ENCODE results near the gene GPATCH4.
"Not testable (repeated sequence)": the region's sequence is repeated elsewhere in the genome, so short reads cannot be mapped to it uniquely, and the experiment has no call there.

The GPATCH4 gene

DNA sequence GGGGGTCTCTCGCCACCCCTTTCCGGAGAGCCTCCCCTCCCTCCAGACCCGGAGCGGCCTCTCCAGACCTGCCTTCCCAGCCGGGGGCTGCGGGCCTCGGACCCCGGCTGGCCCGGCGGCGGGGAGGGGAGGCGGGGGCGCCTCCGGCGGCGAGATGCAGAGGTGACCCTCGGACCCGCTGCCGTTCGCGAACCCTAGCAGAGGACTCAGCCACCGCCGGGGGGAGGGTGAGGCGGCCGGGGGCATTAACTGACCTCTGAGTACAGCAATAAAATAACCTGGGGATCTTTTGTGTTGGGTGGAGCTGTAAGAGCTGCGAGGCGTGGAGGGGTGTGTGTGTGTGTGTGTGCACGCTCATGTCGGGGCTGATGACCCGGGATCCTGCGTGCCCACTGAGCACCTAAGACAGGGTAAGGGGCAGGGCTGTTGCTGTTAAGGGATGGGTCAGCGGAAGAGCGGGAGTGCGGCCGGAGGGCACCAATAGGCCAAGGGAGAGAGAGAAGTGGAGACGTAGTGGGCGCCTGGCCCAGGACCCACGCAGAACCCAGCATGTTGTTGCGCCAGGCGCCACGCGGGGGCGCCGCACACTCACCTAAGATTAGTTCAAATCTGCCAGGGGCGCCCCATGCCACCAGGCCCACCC is 24.3 kb upstream of the GPATCH4 start:
- peak; percentile 68 to 74 for DNase-seq

DNA sequence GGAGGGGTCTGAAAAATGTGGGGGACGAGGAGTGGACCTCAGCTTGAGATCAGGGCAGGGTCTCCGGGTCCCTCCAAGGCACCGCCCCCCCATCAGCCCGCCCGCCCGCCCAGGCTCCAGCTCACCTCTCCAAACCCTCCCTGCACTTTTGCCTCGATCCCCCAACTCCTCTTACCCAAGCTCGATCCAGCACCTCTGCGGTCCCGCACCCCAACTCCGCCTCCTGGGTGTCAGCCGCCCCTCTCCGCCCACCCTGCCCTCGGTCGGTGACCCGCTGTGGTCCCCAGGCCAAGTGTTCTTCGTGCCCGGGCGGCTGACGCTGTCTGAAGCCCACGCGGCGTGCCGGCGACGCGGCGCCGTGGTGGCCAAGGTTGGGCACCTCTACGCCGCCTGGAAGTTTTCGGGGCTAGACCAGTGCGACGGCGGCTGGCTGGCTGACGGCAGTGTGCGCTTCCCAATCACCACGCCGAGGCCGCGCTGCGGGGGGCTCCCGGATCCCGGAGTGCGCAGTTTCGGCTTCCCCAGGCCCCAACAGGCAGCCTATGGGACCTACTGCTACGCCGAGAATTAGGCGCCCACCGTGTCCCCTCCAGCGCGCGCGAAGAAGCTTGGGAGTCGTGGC is 23.6 kb upstream of the GPATCH4 start:
- DNase-seq: no peak

- peak; percentile 59 to 69 for DNase-seq
Measured at GRCh38 chr1:156623946-156624813, 22.9 kb upstream of the GPATCH4 start.

- no peak for DNase-seq
Measured at GRCh38 chr1:156622581-156623297, 21.5 kb upstream of the GPATCH4 start.

DNA sequence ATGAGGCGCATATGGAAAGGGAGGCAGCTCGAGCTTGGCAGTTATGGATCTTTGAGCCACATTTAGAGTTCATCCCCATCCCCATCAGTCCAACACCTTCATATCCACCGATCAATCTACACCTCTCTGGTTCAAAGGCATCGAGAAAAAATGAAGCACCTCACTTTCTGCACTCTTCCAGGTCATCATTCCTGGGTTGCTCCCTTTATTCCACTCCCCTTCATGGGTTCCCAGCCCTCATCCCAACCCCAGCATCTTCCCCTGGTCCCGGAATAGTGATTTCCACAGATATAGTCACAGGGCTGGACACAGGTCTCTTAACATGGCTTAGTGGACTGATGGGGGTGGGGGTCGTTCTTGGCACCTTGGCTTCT is 18.3 kb upstream of the GPATCH4 start:
- DNase-seq: no peak

GRCh38 chr1:156618853-156619581 is 17.7 kb upstream of the GPATCH4 start, which contains the start of gene HAPLN2:
Gene HAPLN2 (plus strand): TSS chr1:156619415. CDS start chr1:156623491, 4,076 bp downstream.
- peak in 1 of 2 experiments; percentile 29 for DNase-seq

DNA sequence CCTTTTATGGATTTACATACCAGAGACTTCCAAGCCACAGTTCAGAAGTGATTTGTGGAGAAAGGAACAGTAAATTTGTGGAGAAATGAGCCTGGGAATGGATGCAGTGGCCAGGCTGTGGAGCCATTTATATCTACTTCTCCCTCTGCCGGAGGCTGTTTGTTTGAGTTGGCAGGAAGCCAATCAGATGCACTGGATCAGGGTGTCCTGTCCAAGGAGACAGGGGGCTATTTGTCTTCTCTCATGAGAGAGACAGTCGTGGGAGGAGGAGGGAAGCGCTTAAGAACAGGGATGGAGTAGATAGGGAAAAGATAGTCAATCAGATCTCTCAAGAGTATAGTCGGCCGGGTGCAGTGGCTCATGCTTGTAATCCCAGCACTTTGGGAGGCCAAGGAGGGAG is 15.2 kb upstream of the GPATCH4 start:
- no peak for DNase-seq

- DNase-seq: no peak
Measured at GRCh38 chr1:156615946-156616345, 14.7 kb upstream of the GPATCH4 start.

- DNase-seq: no peak
Measured at GRCh38 chr1:156612666-156613065, 11.4 kb upstream of the GPATCH4 start.

DNA sequence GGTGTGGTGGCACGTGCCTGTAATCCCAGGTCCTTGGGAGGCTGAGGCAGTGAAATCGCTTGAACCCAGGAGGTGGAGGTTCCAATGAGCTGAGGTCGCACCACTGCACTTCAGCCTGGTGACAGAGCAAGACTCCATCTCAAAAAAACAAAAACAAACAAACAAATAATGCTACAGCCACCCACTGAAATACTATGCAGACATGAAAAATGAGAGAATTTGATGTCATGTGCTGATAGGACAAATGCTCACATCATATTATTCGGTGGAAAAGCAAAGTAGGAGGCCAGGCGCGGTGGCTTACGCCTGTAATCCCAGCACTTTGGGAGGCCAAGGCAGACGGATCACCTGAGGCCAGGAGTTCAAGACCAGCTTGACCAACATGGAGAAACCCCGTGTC is 8.8 kb upstream of the GPATCH4 start:
- DNase-seq: not testable (repeated sequence)

- peak; percentile 59 to 70 for DNase-seq
Measured at GRCh38 chr1:156608981-156609380, 7.7 kb upstream of the GPATCH4 start.

DNA sequence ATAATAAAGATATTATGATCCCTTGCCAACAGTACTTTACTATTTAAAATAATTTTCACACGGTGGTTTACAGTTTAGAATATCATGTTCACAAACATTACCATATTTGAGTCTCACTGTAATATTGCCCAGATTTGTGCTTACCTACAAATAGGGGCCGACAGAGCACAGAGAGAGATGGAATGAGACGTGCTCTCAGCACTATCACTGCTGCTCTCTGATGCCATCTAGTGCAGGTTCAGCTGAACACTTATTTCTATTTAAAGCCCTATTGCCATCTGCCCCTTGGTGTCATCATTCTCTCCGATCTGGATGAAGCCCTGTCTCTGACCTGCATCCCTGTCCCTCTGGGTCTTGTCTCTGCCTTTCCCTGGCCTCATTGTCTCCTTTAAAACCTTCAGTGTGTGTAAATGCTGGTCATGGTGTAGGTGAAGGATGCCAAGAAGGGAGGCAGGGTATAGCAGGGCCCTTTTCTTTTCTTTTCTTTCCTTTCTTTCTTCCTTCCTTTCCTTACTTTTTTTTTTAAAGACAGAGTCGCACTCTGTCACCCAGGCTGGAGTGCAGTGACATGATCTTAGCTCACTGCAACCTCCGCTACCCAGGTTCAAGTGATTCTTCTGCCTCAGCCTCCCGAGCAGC is 6.9 kb upstream of the GPATCH4 start:
- peak; percentile 48 to 66 for DNase-seq

DNA sequence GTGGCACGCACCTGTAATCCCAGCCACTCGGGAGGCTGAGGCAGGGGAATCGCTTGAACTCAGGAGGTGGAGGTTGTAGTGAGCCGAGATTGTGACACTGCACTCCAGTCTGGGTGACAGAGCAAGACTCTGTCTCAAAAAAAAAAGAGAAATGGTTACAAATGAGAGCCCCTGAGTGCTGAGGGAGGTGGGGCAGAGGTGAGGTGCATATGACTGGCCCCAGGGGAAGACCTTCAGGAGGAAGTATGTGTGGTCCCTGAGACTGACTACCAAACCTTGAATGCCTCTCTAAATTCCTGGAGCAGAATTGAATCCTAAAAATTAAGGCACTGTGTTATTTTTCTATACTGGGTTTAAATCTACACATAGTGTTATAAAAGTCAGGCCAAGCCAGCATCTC is 6.1 kb upstream of the GPATCH4 start:
- not testable (repeated sequence) for DNase-seq

GRCh38 chr1:156602557-156602993 is 1.3 kb upstream of the GPATCH4 start:
- DNase-seq: peak in 1 of 2 experiments; percentile 22

GRCh38 chr1:156601892-156602291 is 613 bp upstream of the GPATCH4 start:
- peak; percentile 16 to 17 for DNase-seq

GRCh38 chr1:156600733-156601121 is 552 bp downstream of the GPATCH4 start:
- peak; percentile 29 to 32 for DNase-seq

DNA sequence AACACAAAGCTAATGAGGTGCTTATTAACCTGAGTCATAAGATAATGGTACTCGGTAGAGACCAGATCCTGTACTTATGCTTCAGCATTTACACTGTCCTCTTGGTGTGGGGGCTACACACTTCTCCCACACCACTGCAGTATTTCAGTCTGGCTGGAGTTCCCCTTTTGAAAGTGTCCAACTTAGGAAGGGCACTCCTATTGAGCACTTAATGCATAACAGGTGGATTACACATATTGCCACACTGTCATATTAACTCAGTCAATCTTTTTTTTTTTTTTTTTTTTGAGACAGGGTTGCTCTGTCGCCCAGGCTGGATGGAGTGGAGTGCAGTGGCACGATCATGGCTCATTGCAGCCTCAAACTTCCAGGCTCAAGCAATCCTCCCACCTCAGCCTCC is 1.5 kb downstream of the GPATCH4 start:
- no peak for DNase-seq

DNA sequence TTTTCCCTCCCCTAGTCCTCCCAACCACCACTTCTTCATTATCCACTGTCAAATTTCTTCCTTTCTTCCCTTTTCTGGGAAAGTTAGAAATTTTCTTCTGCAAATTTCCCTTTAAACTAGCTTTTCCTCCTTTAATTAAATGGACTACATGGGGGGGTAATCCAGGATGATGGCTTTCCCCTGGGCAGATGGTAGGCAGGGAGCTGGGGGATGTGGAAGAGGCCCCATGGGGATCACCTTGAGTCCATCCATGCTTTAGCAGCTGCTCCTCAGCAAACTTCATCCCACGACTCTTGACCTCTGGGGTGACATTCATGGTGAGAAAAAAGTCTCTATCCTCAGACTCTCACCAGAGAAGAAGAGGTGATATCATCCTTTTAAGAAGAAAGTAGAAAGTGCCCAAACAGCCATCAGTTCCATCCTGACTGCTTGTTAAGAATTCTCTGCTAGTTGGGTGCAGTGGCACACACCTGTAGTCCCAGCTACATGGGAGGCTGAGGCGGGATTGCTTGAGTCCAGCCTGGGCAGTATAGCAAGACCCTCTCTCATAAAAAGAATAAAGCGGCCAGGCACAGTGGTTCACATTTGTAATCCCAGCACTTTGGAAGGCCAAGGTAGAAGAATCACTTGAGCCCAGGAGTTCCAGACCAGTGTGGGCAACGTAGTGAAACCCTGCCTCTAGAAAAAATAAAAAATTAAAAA is 2.4 kb downstream of the GPATCH4 start:
- DNase-seq: no peak

- no peak for DNase-seq
Measured at GRCh38 chr1:156598125-156598524, 3.2 kb downstream of the GPATCH4 start.

GRCh38 chr1:156596426-156596825 is 4.9 kb downstream of the GPATCH4 start:
- no peak for DNase-seq

- DNase-seq: no peak
Measured at GRCh38 chr1:156595016-156595415, 6.3 kb downstream of the GPATCH4 start.

All from activated CD4-positive, alpha-beta T cell treated with anti-CD3 and anti-CD28 coated beads, Interleukin-2, amount 50 U/mL, for 48 hours (primary cell).